GM12891 (cell line): Measurements from ENCODE around the gene SPINK6.

Experiments used
- DNase-seq: peaks from one replicate; pipeline ENCODE4 v3.0.0; 2011; ENCODE audit warnings: low spot score; ENCODE audit not compliant: insufficient read length
- FAIRE-seq: peaks from 2 replicates; lab custom pipeline; 2011; peaks lifted over from hg19 to GRCh38; lab: Jason Lieb, UNC
- PAX5 ChIP-seq: IDR thresholded peaks from 2 replicates; pipeline ENCODE4 v1.6.1; 2011; ENCODE audit warnings: low read length, moderate library complexity, mild to moderate bottlenecking; ENCODE audit not compliant: insufficient read depth, severe bottlenecking
- POLR2A ChIP-seq: IDR thresholded peaks from 2 replicates; pipeline ENCODE4 v1.6.1; 2011; ENCODE audit warnings: low read depth, low read length, control low read depth
- POLR2AphosphoS5 ChIP-seq: IDR thresholded peaks from 2 replicates; pipeline ENCODE4 v1.6.1; 2011; ENCODE audit warnings: low read depth, low read length, control low read depth
- POU2F2 ChIP-seq: IDR thresholded peaks from 2 replicates; pipeline ENCODE4 v1.6.1; 2011; ENCODE audit warnings: low read depth, mild to moderate bottlenecking, control low read depth, low read length, moderate library complexity
- SPI1 ChIP-seq: IDR thresholded peaks from 2 replicates; pipeline ENCODE4 v1.6.1; 2011; ENCODE audit warnings: low read depth, low read length, control low read depth
- TAF1 ChIP-seq: IDR thresholded peaks from 2 replicates; pipeline ENCODE4 v1.6.1; 2011; ENCODE audit warnings: low read depth, low read length, control low read depth

SPINK6 gene

GRCh38 chr5:148179234-148179824, 23.5 kb upstream of the SPINK6 start:
- no peak for DNase-seq
- peak; percentile 26 for FAIRE-seq
- TF ChIP-seq SPI1 (no peak), POU2F2 (no peak), POLR2AphosphoS5 (no peak), TAF1 (no peak), POLR2A (no peak), PAX5 (no peak)

GRCh38 chr5:148186248-148187003, 16.4 kb upstream of the SPINK6 start:
- TF ChIP-seq PAX5 (no peak), POLR2AphosphoS5 (no peak), TAF1 (no peak), POU2F2 (no peak), SPI1 (no peak), POLR2A (no peak)
- FAIRE-seq (no peak), DNase-seq (no peak)

DNA sequence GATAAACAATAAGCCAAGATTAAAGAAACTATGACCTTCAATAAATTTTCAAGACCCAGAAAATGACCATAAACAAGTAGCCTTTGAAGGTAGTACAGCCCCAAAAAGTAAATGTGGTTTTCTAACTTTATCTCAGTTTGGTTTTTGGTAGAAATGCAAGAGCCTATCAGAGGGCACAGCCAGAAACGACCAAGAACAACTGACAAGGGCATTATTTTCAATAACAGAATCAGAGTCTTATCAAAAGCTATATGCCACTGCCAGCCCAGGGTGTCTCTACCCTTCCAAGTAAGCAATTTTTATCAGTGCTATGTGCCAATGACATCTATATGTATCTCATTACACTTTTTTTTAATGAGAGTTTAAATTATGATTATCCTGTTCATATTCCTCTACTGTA, 11.8 kb upstream of the SPINK6 start:
- DNase-seq (no peak), FAIRE-seq (no peak)
- TF ChIP-seq TAF1 (no peak), POLR2AphosphoS5 (no peak), SPI1 (no peak), POU2F2 (no peak), POLR2A (no peak)

GRCh38 chr5:148193202-148193601, 9.6 kb upstream of the SPINK6 start:
- FAIRE-seq (no peak), DNase-seq (no peak)
- TF ChIP-seq POLR2AphosphoS5 (no peak), TAF1 (no peak), POU2F2 (no peak), SPI1 (no peak), PAX5 (no peak), POLR2A (no peak)

DNA sequence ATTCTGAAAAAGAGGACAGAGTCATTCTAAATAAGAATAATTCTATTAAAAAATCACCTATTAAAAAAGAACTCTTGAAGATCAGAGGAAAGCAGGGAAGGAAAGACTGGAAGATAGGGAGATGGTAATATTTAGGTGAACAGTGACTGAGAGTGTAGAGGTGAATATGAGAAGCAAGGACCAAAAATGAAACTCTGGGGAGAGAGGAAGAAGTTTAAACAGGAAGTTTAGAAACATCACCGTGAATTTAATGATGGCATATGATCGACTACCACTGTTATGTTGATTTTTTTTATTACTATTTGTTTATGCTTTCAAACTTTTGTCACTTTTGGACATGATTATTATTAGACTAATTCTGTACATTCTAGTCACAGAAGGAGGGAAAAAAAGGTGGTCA, 1.7 kb upstream of the SPINK6 start:
- DNase-seq: no peak
- FAIRE-seq: no peak
- no peak for TF ChIP-seq SPI1
- TF ChIP-seq POLR2AphosphoS5: no peak
- TF ChIP-seq POU2F2: no peak
- no peak for TF ChIP-seq TAF1
- no peak for TF ChIP-seq POLR2A
- no peak for TF ChIP-seq PAX5

DNA sequence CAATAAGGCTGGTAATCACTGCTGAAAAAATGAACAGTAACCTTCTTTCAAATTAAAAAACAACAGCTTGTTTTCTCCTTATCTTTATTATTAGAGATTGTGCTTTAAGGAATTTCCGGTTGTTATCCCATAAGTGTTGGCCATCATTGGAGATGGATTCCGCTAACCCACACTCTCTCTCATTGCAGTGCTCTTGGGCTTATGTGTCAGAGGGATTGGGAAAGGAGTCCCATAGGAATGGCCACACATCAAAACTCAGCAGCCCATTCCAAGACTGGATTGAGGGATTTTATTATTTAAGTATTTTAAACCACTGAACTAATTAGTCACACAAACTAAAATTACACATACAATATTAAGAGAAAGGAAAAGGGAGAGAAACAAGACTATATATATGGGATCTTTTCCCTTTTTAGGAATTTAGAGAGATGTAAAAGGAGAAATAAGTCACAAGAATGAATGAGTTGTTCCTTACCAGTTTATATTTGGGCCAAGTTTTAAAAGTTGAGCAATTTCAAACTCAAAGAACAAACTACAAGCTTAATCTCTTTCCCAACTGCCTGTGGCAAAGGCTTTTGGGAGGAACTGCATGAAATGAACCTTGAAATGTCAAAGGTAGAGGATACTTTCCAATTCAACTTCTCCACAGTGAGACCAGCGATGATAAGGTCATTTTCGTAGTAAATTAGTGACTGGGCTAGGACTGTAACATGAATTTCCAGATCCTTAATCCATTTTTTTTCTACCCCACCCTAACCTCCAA, 2.4 kb downstream of the SPINK6 start:
- no peak for TF ChIP-seq TAF1
- TF ChIP-seq SPI1: no peak
- TF ChIP-seq PAX5: no peak
- no peak for TF ChIP-seq POU2F2
- no peak for TF ChIP-seq POLR2AphosphoS5
- TF ChIP-seq POLR2A: no peak
- DNase-seq (no peak), FAIRE-seq (no peak)

GRCh38 chr5:148205865-148206264, 3.0 kb downstream of the SPINK6 start:
- DNase-seq (no peak), FAIRE-seq (no peak)
- TF ChIP-seq POLR2AphosphoS5 (no peak), PAX5 (no peak), SPI1 (no peak), POLR2A (no peak), POU2F2 (no peak), TAF1 (no peak)

DNA sequence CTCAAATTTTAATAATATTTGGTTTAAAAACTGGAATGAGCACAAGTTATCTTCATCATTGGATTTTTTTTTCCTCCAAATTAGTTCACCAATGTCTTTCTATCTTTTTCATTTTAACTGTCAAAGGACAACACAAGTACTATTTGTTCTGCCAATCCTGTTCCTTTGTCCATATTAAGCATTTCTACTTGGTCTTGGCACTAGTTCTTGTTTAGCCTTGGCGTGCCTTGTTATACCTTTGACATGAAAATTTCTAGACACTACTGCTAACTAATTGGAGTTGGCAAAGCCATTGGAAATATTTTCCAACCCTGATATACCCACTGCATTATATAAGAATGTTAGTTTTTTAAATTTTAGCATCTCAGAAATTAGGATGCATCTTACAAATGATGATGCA, 3.8 kb downstream of the SPINK6 start:
- TF ChIP-seq TAF1: no peak
- DNase-seq: no peak
- FAIRE-seq: no peak

DNA sequence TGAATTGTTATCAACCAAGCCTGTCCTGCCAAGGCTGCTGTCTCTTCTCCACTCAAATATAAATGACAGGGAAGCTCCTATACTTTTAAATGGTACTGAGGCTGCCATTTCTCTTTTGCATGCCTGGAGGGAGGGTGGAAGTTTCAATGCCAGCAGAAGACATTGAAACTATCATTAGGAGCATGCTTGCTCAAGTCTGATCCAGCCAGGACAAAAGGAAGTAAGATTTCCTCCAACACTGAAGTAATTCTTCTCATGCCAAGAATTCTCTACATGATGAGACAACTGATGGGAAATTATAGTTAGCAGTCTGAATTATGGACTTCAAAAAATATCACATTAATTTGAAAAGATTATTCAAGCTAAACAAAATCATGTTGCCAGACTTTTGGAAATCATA, 5.4 kb downstream of the SPINK6 start:
- no peak for FAIRE-seq
- TF ChIP-seq POU2F2 (no peak), TAF1 (no peak), POLR2A (no peak), PAX5 (no peak)
- DNase-seq: no peak
